ENCODE results near the gene IRF2.

Gene IRF2

DNA sequence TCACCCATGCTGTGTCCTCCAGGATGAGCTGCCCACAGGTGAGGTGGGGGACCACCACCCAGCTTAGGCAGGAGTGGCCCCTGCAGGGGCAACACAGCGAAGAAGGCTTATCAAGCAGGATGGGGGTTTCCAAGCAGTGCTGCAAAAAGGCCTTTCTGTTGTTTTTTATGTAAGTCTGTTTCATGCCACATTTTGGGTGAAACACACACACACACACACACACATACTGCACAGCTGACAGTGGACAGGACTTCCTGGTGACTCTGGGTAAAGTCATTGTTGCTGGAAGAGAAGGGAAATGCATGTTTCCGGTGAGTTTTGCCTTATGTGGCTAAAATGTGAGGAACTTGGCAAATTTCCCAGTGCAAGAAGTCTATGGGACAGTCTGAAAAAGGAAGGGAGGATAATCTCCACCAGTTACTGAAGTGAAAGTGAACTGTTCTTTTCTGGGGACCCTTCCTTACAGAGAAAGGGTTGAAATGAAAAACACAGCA lies 119.2 kb downstream of the IRF2 start:
- DNase-seq (ENCODE audit: low read depth): peak; percentile 89
- TF ChIP-seq, protein P1, sequence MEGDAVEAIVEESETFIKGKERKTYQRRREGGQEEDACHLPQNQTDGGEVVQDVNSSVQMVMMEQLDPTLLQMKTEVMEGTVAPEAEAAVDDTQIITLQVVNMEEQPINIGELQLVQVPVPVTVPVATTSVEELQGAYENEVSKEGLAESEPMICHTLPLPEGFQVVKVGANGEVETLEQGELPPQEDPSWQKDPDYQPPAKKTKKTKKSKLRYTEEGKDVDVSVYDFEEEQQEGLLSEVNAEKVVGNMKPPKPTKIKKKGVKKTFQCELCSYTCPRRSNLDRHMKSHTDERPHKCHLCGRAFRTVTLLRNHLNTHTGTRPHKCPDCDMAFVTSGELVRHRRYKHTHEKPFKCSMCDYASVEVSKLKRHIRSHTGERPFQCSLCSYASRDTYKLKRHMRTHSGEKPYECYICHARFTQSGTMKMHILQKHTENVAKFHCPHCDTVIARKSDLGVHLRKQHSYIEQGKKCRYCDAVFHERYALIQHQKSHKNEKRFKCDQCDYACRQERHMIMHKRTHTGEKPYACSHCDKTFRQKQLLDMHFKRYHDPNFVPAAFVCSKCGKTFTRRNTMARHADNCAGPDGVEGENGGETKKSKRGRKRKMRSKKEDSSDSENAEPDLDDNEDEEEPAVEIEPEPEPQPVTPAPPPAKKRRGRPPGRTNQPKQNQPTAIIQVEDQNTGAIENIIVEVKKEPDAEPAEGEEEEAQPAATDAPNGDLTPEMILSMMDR (IDR thresholded peaks at IDR 0.05; ENCODE audit: low read depth, low read length): no peak
- TF ChIP-seq, protein P2, sequence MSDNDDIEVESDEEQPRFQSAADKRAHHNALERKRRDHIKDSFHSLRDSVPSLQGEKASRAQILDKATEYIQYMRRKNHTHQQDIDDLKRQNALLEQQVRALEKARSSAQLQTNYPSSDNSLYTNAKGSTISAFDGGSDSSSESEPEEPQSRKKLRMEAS (IDR thresholded peaks at IDR 0.05; ENCODE audit: low read depth, low read length): no peak
- no peak overlapping the region for H3K4me3 ChIP-seq (ENCODE audit: low read depth, low read length)

DNA sequence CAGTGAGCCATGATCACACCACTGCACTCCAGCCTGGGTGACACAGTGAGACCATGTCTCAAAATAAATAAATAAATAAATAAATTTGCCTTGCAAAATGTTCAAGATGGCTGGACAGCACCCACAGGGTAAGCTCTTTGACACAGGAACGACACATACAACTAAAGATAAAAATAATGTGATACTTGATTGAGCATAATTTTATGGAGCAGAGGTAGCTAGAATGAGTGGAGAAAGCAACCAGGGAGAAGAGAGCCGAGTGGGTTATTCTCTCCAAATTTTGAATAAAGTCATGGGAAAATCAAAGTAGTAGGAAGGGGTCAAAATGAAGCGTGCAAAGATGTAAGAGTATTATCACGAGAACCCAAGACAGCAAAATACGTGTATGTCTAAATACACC lies 121.5 kb downstream of the IRF2 start:
- TF ChIP-seq MYC (IDR thresholded peaks at IDR 0.05; ENCODE audit: low read depth, low read length): no peak
- TF ChIP-seq POLR2A (IDR thresholded peaks at IDR 0.05; ENCODE audit: extremely low read depth, insufficient read length): no peak
- TF ChIP-seq, protein P1 (IDR thresholded peaks at IDR 0.05; ENCODE audit: low read depth, low read length): no peak
- TF ChIP-seq, protein P2 (IDR thresholded peaks at IDR 0.05; ENCODE audit: low read depth, low read length): no peak
- H3K4me3 ChIP-seq (ENCODE audit: low read depth, low read length): no peak overlapping the region
- no peak for DNase-seq (ENCODE audit: low read depth)

DNA sequence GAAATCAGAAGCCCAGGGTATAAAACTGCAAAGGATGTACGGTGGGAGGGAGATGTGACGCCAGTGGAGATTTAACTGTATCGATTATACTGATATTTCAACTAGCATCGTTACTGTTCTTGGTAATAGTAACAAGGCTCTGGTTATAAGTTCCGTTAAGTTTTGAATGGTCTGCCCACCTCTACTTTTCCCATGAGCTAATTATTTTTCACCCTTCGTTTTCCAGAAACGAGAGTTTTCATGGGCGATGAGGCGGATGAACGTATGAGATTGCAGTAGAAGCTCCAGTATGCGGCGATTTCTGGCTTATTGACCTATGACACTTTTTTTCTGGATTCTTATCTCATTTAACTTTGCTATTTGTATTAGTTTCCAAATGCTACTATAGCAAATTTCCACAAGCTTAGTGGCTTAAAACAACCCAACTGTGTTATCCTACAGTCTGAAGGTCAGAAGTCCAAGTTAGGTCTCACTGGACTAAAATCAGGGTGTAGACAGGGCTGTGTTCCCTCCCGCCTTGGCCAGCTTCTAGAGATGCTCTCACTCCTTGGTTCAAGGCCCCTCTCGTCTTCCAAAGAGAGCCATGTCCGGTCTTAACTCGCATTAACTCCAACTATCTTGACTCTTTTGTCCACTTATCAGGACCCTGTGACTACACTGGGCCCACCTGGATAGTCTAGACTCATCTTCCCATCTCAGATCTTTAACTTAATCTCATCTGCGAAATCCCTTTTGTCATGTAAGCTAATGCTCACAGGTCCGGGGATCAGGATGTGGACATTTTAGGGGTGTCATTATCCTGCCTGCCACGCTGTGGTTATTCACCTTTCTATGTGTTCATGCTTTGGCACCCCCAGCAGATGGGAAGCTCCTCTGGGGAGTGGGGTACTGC lies 122.5 kb downstream of the IRF2 start:
- no peak overlapping the region for H3K4me3 ChIP-seq (ENCODE audit: low read depth, low read length)
- TF ChIP-seq, protein P1 (IDR thresholded peaks at IDR 0.05; ENCODE audit: low read depth, low read length): no peak
- TF ChIP-seq, protein P2 (IDR thresholded peaks at IDR 0.05; ENCODE audit: low read depth, low read length): no peak
- DNase-seq (ENCODE audit: low read depth): no peak

DNA sequence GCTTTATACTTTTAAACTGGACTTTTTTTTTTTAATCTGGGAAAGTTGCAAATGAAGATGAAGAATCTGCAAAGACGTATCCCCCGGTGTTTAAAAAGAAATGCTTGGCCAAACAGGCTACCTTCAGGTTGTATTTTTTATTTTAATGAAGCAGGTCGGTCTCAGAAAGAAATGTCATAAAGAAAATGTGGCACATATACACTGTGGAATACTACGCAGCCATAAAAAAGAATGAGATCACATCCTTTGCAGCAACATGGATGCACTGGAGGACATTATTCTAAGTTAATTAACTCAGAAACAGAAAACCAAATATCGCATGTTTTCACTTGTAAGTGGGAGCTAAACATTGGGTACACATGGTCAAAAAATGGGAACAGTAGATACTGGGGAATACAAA lies 123.4 kb downstream of the IRF2 start:
- TF ChIP-seq, protein P2 (IDR thresholded peaks at IDR 0.05; ENCODE audit: low read depth, low read length): no peak
- TF ChIP-seq, protein P1 (IDR thresholded peaks at IDR 0.05; ENCODE audit: low read depth, low read length): no peak
- TF ChIP-seq POLR2A (IDR thresholded peaks at IDR 0.05; ENCODE audit: extremely low read depth, insufficient read length) (no peak), MYC (IDR thresholded peaks at IDR 0.05; ENCODE audit: low read depth, low read length) (no peak)

DNA sequence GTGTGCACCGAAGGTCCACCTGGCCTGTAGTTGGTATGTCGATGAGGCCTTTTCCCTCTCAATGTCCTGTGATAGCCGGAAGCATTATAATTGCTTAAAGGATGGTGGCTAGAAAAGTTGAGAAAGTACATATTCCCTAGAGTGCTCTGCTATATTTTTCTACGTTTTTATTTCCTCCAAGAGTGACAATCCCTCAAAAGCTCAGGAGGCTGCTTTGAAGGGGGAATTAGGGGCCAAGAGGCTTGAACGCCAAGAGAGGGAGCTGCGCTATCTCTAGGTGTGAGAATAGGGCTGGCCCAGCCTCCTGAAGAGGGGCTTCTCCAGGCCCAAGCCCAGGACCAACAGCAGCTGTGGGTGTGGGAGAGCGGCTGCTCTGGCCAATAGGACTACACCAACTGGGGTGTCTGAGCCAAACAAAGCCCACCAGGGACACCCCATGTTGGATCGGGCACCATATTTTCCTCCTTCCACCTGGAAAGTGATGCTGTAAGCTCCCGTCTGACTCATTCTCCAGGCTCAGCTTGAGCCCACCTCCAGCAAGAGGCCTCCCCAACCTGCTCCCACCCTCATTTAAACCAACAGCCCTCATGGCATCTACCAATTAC lies 124.0 kb downstream of the IRF2 start:
- TF ChIP-seq POLR2A (IDR thresholded peaks at IDR 0.05; ENCODE audit: extremely low read depth, insufficient read length) (no peak), MYC (IDR thresholded peaks at IDR 0.05; ENCODE audit: low read depth, low read length) (no peak)
- TF ChIP-seq, protein P1 (IDR thresholded peaks at IDR 0.05; ENCODE audit: low read depth, low read length): no peak
- TF ChIP-seq, protein P2 (IDR thresholded peaks at IDR 0.05; ENCODE audit: low read depth, low read length): no peak
- no peak overlapping the region for H3K4me3 ChIP-seq (ENCODE audit: low read depth, low read length)
- DNase-seq (ENCODE audit: low read depth): no peak

More for the DNA sequence above, 123.4 kb downstream of the IRF2 start:
- DNase-seq (ENCODE audit: low read depth): no peak
- H3K4me3 ChIP-seq (ENCODE audit: low read depth, low read length): no peak overlapping the region
